K562 (cell line): Measurements from ENCODE around the gene MED31. TPM values are rescaled to one million over a fixed set of nuclear protein-coding genes. Genes with fewer than 3 reads are reported as not detected.

Experiments
- ATAC-seq: fragments of 200-7000 bp; cut with Tn5 transposase; 3 replicates; pipeline ENCODE4 v1.9.1; 2020; ENCODE audit warnings: moderate library complexity
- BruUV-seq: library from RNA; stranded (reverse); fragments of 400-500 nt; replicated peaks from 2 replicates; lab custom pipeline; 2021; lab: Mats Ljungman, UMichigan
- CTCF ChIA-PET: fragments of 300-600 bp; formaldehyde crosslinking; extraction: SDS; loops from one replicate; lab custom pipeline; 2021; ENCODE audit warnings: low intra/inter-chr PET ratio; lab: Yijun Ruan, JAX
- POLR2A ChIA-PET: fragments of 300-600, 350-650 bp; sonication (Branson Sonifier 250); formaldehyde crosslinking; extraction: SDS; loops from one replicate; lab custom pipeline; 2021; ENCODE audit warnings: antibody characterized with exemption, inconsistent platforms; lab: Yijun Ruan, JAX
- DNase-seq, 4 experiments: peaks; one replicate each; pipeline versions ENCODE4 v3.0.0 to v3.0.0-alpha.2; 2011 to 2018; ENCODE audit warnings: low spot score in 3 of 4, mixed read lengths in 3 of 4; ENCODE audit errors: extremely low read depth in 1 of 4
- FAIRE-seq: peaks from 2 replicates; lab custom pipeline; 2011; peaks lifted over from hg19 to GRCh38; lab: Jason Lieb, UNC
- H2AFZ ChIP-seq: 2 replicates; pipeline ENCODE4 v1.6.0; 2011; ENCODE audit warnings: low read depth, low read length, control low read depth, inconsistent platforms
- H3K27ac ChIP-seq: fragments of 200-600 bp; 3 replicates; pipeline ENCODE4 v1.8.0; 2011; ENCODE audit warnings: low read depth, mild to moderate bottlenecking, control low read depth, inconsistent platforms, low read length, moderate library complexity, mixed read lengths; ENCODE audit errors: extremely low read depth
- H3K27me3 ChIP-seq, 2 experiments: fragments of 300-600 bp in 1 of 2; 2 replicates in 1 of 2; 3 replicates in 1 of 2; pipeline versions ENCODE4 v1.6.0 to v1.8.0; 2011; ENCODE audit warnings: inconsistent platforms in 2 of 2, low read length in 2 of 2, mild to moderate bottlenecking in 1 of 2, mixed read lengths in 1 of 2, moderate library complexity in 1 of 2; ENCODE audit not compliant: control insufficient read depth in 2 of 2, insufficient read depth in 2 of 2
- H3K36me3 ChIP-seq: fragments of 300-600 bp; 3 replicates; pipeline ENCODE4 v1.8.0; 2011; ENCODE audit warnings: mild to moderate bottlenecking, low read length, inconsistent platforms; ENCODE audit not compliant: control insufficient read depth, insufficient read depth
- H3K4me1 ChIP-seq, 2 experiments: fragments of 200-600 bp in 1 of 2; replicated peaks in 1 of 2; 2 replicates in 1 of 2; 3 replicates in 1 of 2; pipeline versions ENCODE4 v1.5.1 to v1.8.0; 2011; ENCODE audit warnings: inconsistent platforms in 2 of 2, low read length in 2 of 2, mild to moderate bottlenecking in 1 of 2, mixed read lengths in 1 of 2, moderate library complexity in 1 of 2; ENCODE audit not compliant: control insufficient read depth in 2 of 2, insufficient read depth in 2 of 2
- H3K4me2 ChIP-seq: 2 replicates; pipeline ENCODE4 v1.6.1; 2011; ENCODE audit warnings: low read length, control low read depth, inconsistent platforms, mixed read lengths; ENCODE audit not compliant: insufficient read depth
- H3K4me3 ChIP-seq: fragments of 200-600 bp; sonication (generic), shearing (Covaris generic); 2 replicates; pipeline ENCODE4 v1.5.1; 2016; ENCODE audit warnings: control low read depth, inconsistent platforms
- H3K79me2 ChIP-seq: fragments of 200-600 bp; 3 replicates; pipeline ENCODE4 v1.8.0; 2011; ENCODE audit warnings: low read length, inconsistent platforms; ENCODE audit not compliant: control insufficient read depth, insufficient read depth
- H3K9ac ChIP-seq, 2 experiments: 2 replicates each; pipeline versions ENCODE4 v1.6.0 to v1.6.1; 2011; ENCODE audit warnings: low read depth in 2 of 2, low read length in 2 of 2, control low read depth in 1 of 2, inconsistent platforms in 1 of 2, mild to moderate bottlenecking in 1 of 2, mixed read lengths in 1 of 2; ENCODE audit not compliant: insufficient read depth in 1 of 2
- H3K9me1 ChIP-seq: one replicate; pipeline ENCODE4 v1.6.0; 2011; ENCODE audit warnings: inconsistent platforms, mild to moderate bottlenecking, low read length, moderate library complexity; ENCODE audit not compliant: control insufficient read depth, insufficient read depth
- H3K9me3 ChIP-seq: replicated peaks from 2 replicates; pipeline ENCODE4 v1.5.1; 2011; ENCODE audit warnings: low read depth, low read length, inconsistent platforms; ENCODE audit not compliant: control insufficient read depth, insufficient read depth
- H4K20me1 ChIP-seq: replicated peaks from 2 replicates; pipeline ENCODE4 v1.6.1; 2011; ENCODE audit warnings: low read length, inconsistent platforms, mixed read lengths; ENCODE audit not compliant: control insufficient read depth, insufficient read depth
- FOXP4 ChIP-seq: sonication (generic); formaldehyde crosslinking; IDR thresholded peaks from 2 replicates; pipeline ENCODE4 v1.8.0; 2022; ENCODE audit warnings: mild to moderate bottlenecking, missing genetic modification reagents, borderline replicate concordance
- HCFC1 ChIP-seq: IDR thresholded peaks from 2 replicates; pipeline ENCODE4 v1.6.1; 2012; ENCODE audit warnings: low read depth, low read length, improper control_type of control experiment
- SPI1 ChIP-seq: IDR thresholded peaks from 2 replicates; pipeline ENCODE4 v1.6.1; 2011; ENCODE audit warnings: low read depth, low read length, control low read depth, borderline replicate concordance
- WGBS: fragments of 100-300 bp; shearing (Covaris generic); methylation state at CpG from one replicate; pipeline ENCODE4 v1.1.6; 2016; ENCODE audit warnings: low coverage, mixed read lengths; ENCODE audit not compliant: insufficient coverage; ENCODE audit errors: missing lambda C conversion rate; 5-methylcytosine and 5-hydroxymethylcytosine counted together
- in situ Hi-C: fragments of 300-500 bp; cut with MboI; formaldehyde crosslinking; loops from 4 replicates; pipeline ENCODE4 v1.15.0; 2018; ENCODE audit warnings: inconsistent platforms, mixed read lengths
- intact Hi-C: fragments of 100-400 bp; cut with micrococcal nuclease; formaldehyde crosslinking; loops from 2 replicates; pipeline ENCODE4 v1.14.2; 2022
- polyA plus RNA-seq, 8 experiments: library from polyadenylated mRNA; depleted of rRNA in 4 of 8; stranded (reverse) in 5 of 8; unstranded in 3 of 8; fragments of >200 nt; fragmentation: Nextera tagmentation in 2 of 8; fragmentation: Illumina TruSeq in 1 of 8; extraction: Ambion mirVana in 2 of 8; extraction: Trizol in 1 of 8; gene quantifications; 2 replicates each; pipeline versions ENCODE4 v1.2.1 to v1.2.3, GENCODE V29; 2011 to 2014; ENCODE audit warnings: inconsistent platforms in 1 of 8, missing spikeins in 1 of 8
- total RNA-seq, 7 experiments: library from RNA; depleted of rRNA in 6 of 7; stranded (reverse); fragments of >200 nt in 6 of 7; fragmentation: Illumina TruSeq in 2 of 7; extraction: Trizol in 2 of 7; gene quantifications; 2 replicates each; pipeline versions ENCODE4 v1.2.1 to v1.2.3, GENCODE V29; 2011 to 2021; ENCODE audit warnings: low replicate concordance in 1 of 7

The MED31 gene
- total and polyA plus RNA-seq, 9 of the 15 experiments (the other 6 are each of a cell fraction or from before 2014, with no cell fraction given) = 6.4 to 39.9 (median 14.6) TPM

GRCh38 chr17:6661464-6661848 lies 10.1 kb upstream of the MED31 start (continued):
- TF ChIP-seq FOXP4 = no peak
- TF ChIP-seq, all 486 proteins: peak for 0

- TF ChIP-seq SPI1 (peak; percentile 25; the same call in 1 of the 2 replicates), HCFC1 (no peak)
- Histone ChIP-seq H3K27ac (no peak overlapping the region), H3K4me2 (no peak overlapping the region), H3K36me3 (no peaks in the 10 kb centered on the region), H3K79me2 (no peaks in the 10 kb centered on the region), H3K4me1 (no peaks in the 10 kb centered on the region), H3K27me3 (peaks cover 0 to 14% of the 10 kb centered on the region in 2 experiments; a peak in 3 of 5 replicates), H3K9me3 (no peaks in the 10 kb centered on the region), H4K20me1 (no peaks in the 10 kb centered on the region), H3K4me3 (no peak overlapping the region), H2AFZ (no peak overlapping the region), H3K9me1 (no peaks in the 10 kb centered on the region), H3K9ac (no peak overlapping the region)
- WGBS = 0% methylated on average over 7 of the region's 11 CpGs
- ATAC-seq (no peak), FAIRE-seq (no peak), DNase-seq (no peak)
- in situ Hi-C loops (no loop called here), intact Hi-C loops (no loop called here)
- POLR2A ChIA-PET = interaction anchor here (0.5 to 1.5 kb wide), 6 partner anchors 13 to 1009 kb away, joined by 3 to 4 read pairs (median 3); no protein-coding TSS in a partner anchor
- BruUV-seq = no TSS peak
- CTCF ChIA-PET = no interaction called here
Observed at GRCh38 chr17:6660805-6661463, 9.5 kb upstream of the MED31 start.
